NK-92 (cell line): ENCODE data around the gene MINK1.
"Not testable (repeated sequence)": the region's sequence is repeated elsewhere in the genome, so short reads cannot be mapped to it uniquely, and the experiment has no call there.

Source experiments
- DNase-seq: peaks from one replicate; lab custom pipeline; 2025; ENCODE audit not compliant: unreplicated experiment; lab: John Stamatoyannopoulos, UW

MINK1 gene

GRCh38 chr17:4845118-4845517 is 12.0 kb downstream of the MINK1 start:
- DNase-seq = no peak

GRCh38 chr17:4846635-4847390 is 13.7 kb downstream of the MINK1 start:
- DNase-seq = no peak

GRCh38 chr17:4849011-4849536 is 15.9 kb downstream of the MINK1 start:
- no peak for DNase-seq

- no peak for DNase-seq
Measured at GRCh38 chr17:4850246-4850645, 17.1 kb downstream of the MINK1 start.

GRCh38 chr17:4851084-4851483 is 17.9 kb downstream of the MINK1 start:
- no peak for DNase-seq

GRCh38 chr17:4852567-4853207 is 19.5 kb downstream of the MINK1 start:
- no peak for DNase-seq

GRCh38 chr17:4853208-4853671 is 20.1 kb downstream of the MINK1 start:
- DNase-seq = no peak

- no peak for DNase-seq
Measured at GRCh38 chr17:4854111-4854681, 21.1 kb downstream of the MINK1 start.

GRCh38 chr17:4856271-4856936 is 23.3 kb downstream of the MINK1 start:
- DNase-seq = no peak

GRCh38 chr17:4856937-4857314 is 23.8 kb downstream of the MINK1 start:
- DNase-seq = no peak

- not testable (repeated sequence) for DNase-seq
Measured at GRCh38 chr17:4857347-4857746, 24.2 kb downstream of the MINK1 start.

- DNase-seq = no peak
Measured at GRCh38 chr17:4858068-4858881, 25.1 kb downstream of the MINK1 start.

GRCh38 chr17:4858882-4859260 is 25.7 kb downstream of the MINK1 start:
- no peak for DNase-seq

GRCh38 chr17:4859816-4860625 is 26.9 kb downstream of the MINK1 start:
- no peak for DNase-seq

- no peak for DNase-seq
Measured at GRCh38 chr17:4860651-4861050, 27.5 kb downstream of the MINK1 start.

- no peak for DNase-seq
Measured at GRCh38 chr17:4861052-4861451, 27.9 kb downstream of the MINK1 start.

GRCh38 chr17:4862720-4863119 is 29.6 kb downstream of the MINK1 start:
- DNase-seq = no peak

GRCh38 chr17:4863321-4863720 is 30.2 kb downstream of the MINK1 start:
- no peak for DNase-seq

- not testable (repeated sequence) for DNase-seq
Measured at GRCh38 chr17:4867535-4867934, 34.4 kb downstream of the MINK1 start.
